Glomerular visceral epithelial cell (primary cell): ENCODE measurements around the gene ECE2.

Experiments
- DNase-seq: peaks from one replicate; pipeline ENCODE4 v3.0.0-alpha.2; 2016; ENCODE audit errors: extremely low spot score

ECE2 gene

GRCh38 chr3:184275961-184276910, at the start of gene ECE2:
ECE2 (plus strand) TSS chr3:184276022; CDS start chr3:184276154, 132 bp downstream.
- DNase-seq, result no peak

GRCh38 chr3:184227481-184227935, 48.3 kb upstream of the ECE2 start:
- peak; percentile 34 for DNase-seq

- DNase-seq, result no peak
Measured at GRCh38 chr3:184228376-184229137, 47.3 kb upstream of the ECE2 start.

GRCh38 chr3:184229394-184230080, 46.3 kb upstream of the ECE2 start, which contains the start of gene VWA5B2:
VWA5B2 (plus strand) TSS chr3:184229585; CDS start chr3:184230529, 944 bp downstream.
- peak; percentile 65 for DNase-seq

- no peak for DNase-seq
Measured at GRCh38 chr3:184230081-184230602, 45.7 kb upstream of the ECE2 start.

- no peak for DNase-seq
Measured at GRCh38 chr3:184230603-184231528, 45.0 kb upstream of the ECE2 start.

- no peak for DNase-seq
Measured at GRCh38 chr3:184231671-184232070, 44.2 kb upstream of the ECE2 start.

- DNase-seq, result no peak
Measured at GRCh38 chr3:184233127-184233843, 42.5 kb upstream of the ECE2 start.

- peak; percentile 86 for DNase-seq
Measured at GRCh38 chr3:184234224-184234623, 41.6 kb upstream of the ECE2 start.

GRCh38 chr3:184234671-184235380, 41.0 kb upstream of the ECE2 start:
- DNase-seq, result no peak

- no peak for DNase-seq
Measured at GRCh38 chr3:184235381-184236032, 40.3 kb upstream of the ECE2 start.

- DNase-seq, result no peak
Measured at GRCh38 chr3:184236033-184236410, 39.8 kb upstream of the ECE2 start.

- no peak for DNase-seq
Measured at GRCh38 chr3:184236636-184237035, 39.2 kb upstream of the ECE2 start.

GRCh38 chr3:184237211-184237610, 38.6 kb upstream of the ECE2 start:
- DNase-seq, result no peak

GRCh38 chr3:184237807-184238206, 38.0 kb upstream of the ECE2 start:
- no peak for DNase-seq

- no peak for DNase-seq
Measured at GRCh38 chr3:184238246-184238818, 37.5 kb upstream of the ECE2 start.

GRCh38 chr3:184239221-184239620, 36.6 kb upstream of the ECE2 start:
- no peak for DNase-seq

GRCh38 chr3:184239708-184240107, 36.1 kb upstream of the ECE2 start:
- no peak for DNase-seq
